Uterus (tissue), 2 donors: ENCODE data around the gene PLOD3.

Experiments
- CTCF ChIP-seq, 4 experiments: fragments of 200-600 bp in 2 of 4; fragments of 450-650 bp in 2 of 4; sonication (generic) in 2 of 4; IDR thresholded peaks; one replicate each; pipeline ENCODE4 v1.5.1; 2016 to 2019; ENCODE audit warnings: antibody characterized with exemption in 4 of 4, mild to moderate bottlenecking in 2 of 4, moderate library complexity in 1 of 4
- POLR2A ChIP-seq, 2 donors: fragments of 450-650 bp; IDR thresholded peaks; one replicate each; pipeline ENCODE4 v1.6.1; 2016; ENCODE audit warnings: antibody characterized with exemption in 2 of 2, mild to moderate bottlenecking in 1 of 2, moderate library complexity in 1 of 2

- TF ChIP-seq CTCF (IDR thresholded peaks at IDR 0.05) (no peak), POLR2A (IDR thresholded peaks at IDR 0.05) (no peak)
Observed at GRCh38 chr7:101265622-101266516, 48.5 kb upstream of the PLOD3 start.
